Neural progenitor cell (in vitro differentiated cells): ENCODE results near the gene GNL2.

ENCODE experiments used
- CTCF ChIP-seq: fragments of 200-600 bp; sonication (generic); IDR thresholded peaks from 2 replicates; pipeline ENCODE4 v1.5.1; 2017; ENCODE audit warnings: antibody characterized with exemption, mild to moderate bottlenecking
- EZH2 ChIP-seq: fragments of 200-600 bp; sonication (generic); IDR thresholded peaks from 2 replicates; pipeline ENCODE4 v1.6.1; 2017; ENCODE audit warnings: antibody characterized with exemption, mild to moderate bottlenecking, moderate library complexity
- EZH2phosphoT487 ChIP-seq: fragments of 200-600 bp; sonication (generic); IDR thresholded peaks from 2 replicates; pipeline ENCODE4 v1.6.1; 2017; ENCODE audit warnings: antibody characterized with exemption

- no peak for TF ChIP-seq EZH2phosphoT487
- TF ChIP-seq CTCF = no peak
- TF ChIP-seq EZH2 = no peak
Observed at GRCh38 chr1:37517569-37517968, 78.2 kb downstream of the GNL2 start.
